ENCODE data around the gene GRB14. TPM values are rescaled to one million over a fixed set of nuclear protein-coding genes. Genes with fewer than 3 reads are reported as not detected.

Gene GRB14
- total RNA-seq, result 39.3 TPM
- long read RNA-seq, transcript GRB14-201 (14 exons, 2,382 nt), result major isoform, 49 of 74 reads
- long read RNA-seq, partial matches to known transcripts, result 11 of 74 reads
- long read RNA-seq, other reads (novel, unspliced or antisense), result 12 of 74 reads

DNA sequence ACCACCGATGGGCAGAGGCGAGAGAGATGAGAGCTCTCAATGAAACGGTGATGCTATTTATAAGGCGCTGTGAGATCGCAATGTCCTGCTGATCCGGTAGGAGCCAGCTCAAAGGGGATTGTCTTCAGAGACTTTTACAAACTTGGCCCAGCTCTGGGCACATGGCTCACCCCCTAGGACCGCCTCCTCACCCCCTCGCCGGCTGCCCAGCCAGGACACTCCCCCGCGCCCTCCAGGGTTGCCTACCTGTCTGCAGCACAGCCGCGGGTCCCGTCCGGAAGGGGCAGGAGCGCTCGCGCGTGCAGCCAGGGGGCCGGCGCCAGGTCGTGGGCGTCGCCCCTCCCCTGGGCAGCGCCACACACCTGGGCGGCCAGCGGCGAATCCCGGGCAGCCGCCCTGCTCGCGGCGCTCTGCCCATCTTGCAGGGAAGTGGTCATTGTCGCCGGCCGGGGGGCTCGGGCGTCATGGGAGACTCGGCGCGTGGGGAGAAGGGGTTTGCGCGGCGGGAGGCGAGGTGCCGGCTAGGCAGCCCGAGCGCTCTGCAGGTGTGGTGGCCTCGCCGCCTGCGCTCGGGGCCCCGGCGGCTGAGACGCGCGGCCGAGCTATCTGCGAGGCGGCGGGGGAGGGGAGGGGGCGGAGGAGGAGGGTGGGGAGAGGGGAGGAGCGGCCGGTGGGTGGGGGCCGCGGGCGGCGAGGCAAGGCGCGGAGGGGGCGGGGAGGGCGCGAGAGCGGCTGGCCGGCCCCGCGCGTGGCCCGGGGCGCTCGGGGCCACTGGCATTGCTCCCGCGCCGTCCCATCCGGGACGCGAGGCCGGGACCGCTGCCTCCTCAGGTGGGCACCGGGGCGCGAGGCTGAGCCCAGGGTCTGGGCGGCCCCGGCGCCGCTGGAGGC, at the start of gene GRB14:
Gene GRB14 (minus strand): TSS at position 610 of the 891 bp plus-strand sequence. CDS start 173 bp downstream, at position 437.
- Histone ChIP-seq H3K4me3 (peak within 1 kb of the TSS; percentile 87), H3K36me3 (no peaks in the 10 kb centered on the region), H3K27ac (replicated peaks) (peak within 1 kb of the TSS; percentile 85), H3K27me3 (ENCODE audit: low read depth) (peaks cover 15% of the 10 kb centered on the region), H3K9me3 (replicated peaks) (no peaks in the 10 kb centered on the region), H3K4me1 (peaks cover 12% of the 10 kb centered on the region)
- peak; percentile 56 for DNase-seq
- intact Hi-C loops (cut with micrococcal nuclease), result no loop called here
- TF ChIP-seq CTCF (IDR thresholded peaks at IDR 0.05; ENCODE audit: borderline replicate concordance), result peak; percentile 21

- peaks cover 14% of the 10 kb centered on the region for H3K4me1 ChIP-seq
- no peak for TF ChIP-seq CTCF (IDR thresholded peaks at IDR 0.05; ENCODE audit: borderline replicate concordance)
- DNase-seq, result no peak
- H3K4me3 ChIP-seq, result no peak overlapping the region
- intact Hi-C loops (cut with micrococcal nuclease), result no loop called here
- no peaks in the 10 kb centered on the region for H3K36me3 ChIP-seq
- no peaks in the 10 kb centered on the region for H3K27me3 ChIP-seq (ENCODE audit: low read depth)
- no peaks in the 10 kb centered on the region for H3K9me3 ChIP-seq (replicated peaks)
- no peak overlapping the region for H3K27ac ChIP-seq (replicated peaks)
Observed at GRCh38 chr2:164669291-164669690, 48.0 kb upstream of the GRB14 start.

GRCh38 chr2:164667566-164667965, 46.3 kb upstream of the GRB14 start:
- no peak for DNase-seq
- no peak overlapping the region for H3K27ac ChIP-seq (replicated peaks)
- no peak for TF ChIP-seq CTCF (IDR thresholded peaks at IDR 0.05; ENCODE audit: borderline replicate concordance)
- H3K36me3 ChIP-seq, result no peaks in the 10 kb centered on the region
- no peaks in the 10 kb centered on the region for H3K9me3 ChIP-seq (replicated peaks)
- intact Hi-C loops (cut with micrococcal nuclease), result no loop called here
- H3K4me3 ChIP-seq, result no peak overlapping the region
- peaks cover 23% of the 10 kb centered on the region for H3K4me1 ChIP-seq
- no peaks in the 10 kb centered on the region for H3K27me3 ChIP-seq (ENCODE audit: low read depth)

DNA sequence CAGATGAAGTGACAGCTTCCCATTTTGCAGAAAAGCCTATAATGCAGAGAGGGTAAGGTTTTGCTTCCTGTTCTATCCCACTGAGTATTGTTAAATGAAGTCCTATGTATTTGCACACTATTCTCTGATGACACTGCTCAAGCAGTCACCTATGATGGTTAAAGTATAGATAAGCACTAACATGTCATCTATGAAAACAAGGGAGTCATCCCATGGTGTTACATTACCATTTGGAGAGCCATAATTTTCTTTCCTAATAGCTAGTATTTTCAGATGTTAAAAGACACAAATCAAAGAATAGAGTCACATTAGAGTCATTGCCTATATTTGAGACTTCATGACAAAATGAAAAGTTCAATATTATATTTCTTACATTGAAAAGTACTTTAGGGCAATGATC, 42.8 kb upstream of the GRB14 start:
- intact Hi-C loops (cut with micrococcal nuclease), result no loop called here
- H3K9me3 ChIP-seq (replicated peaks), result no peaks in the 10 kb centered on the region
- peaks cover 22% of the 10 kb centered on the region for H3K4me1 ChIP-seq
- H3K4me3 ChIP-seq, result no peak overlapping the region
- no peaks in the 10 kb centered on the region for H3K36me3 ChIP-seq
- H3K27me3 ChIP-seq (ENCODE audit: low read depth), result no peaks in the 10 kb centered on the region
- DNase-seq, result no peak
- H3K27ac ChIP-seq (replicated peaks), result no peak overlapping the region
- no peak for TF ChIP-seq CTCF (IDR thresholded peaks at IDR 0.05; ENCODE audit: borderline replicate concordance)

- intact Hi-C loops (cut with micrococcal nuclease), result no loop called here
- Histone ChIP-seq H3K36me3 (peaks cover under 1% of the 10 kb centered on the region), H3K4me3 (no peak overlapping the region), H3K27ac (replicated peaks) (peak overlapping the region; percentile 62), H3K9me3 (replicated peaks) (no peaks in the 10 kb centered on the region), H3K27me3 (ENCODE audit: low read depth) (no peaks in the 10 kb centered on the region), H3K4me1 (peaks cover 22% of the 10 kb centered on the region)
- TF ChIP-seq CTCF (IDR thresholded peaks at IDR 0.05; ENCODE audit: borderline replicate concordance), result no peak
- no peak for DNase-seq
Observed at GRCh38 chr2:164662868-164663631, 41.8 kb upstream of the GRB14 start.
